Activated B cell treated with CpG ODN at 0.5 μM for 24 hours (primary cell): ENCODE results near the gene ANXA6. TPM values are rescaled to one million over a fixed set of nuclear protein-coding genes. Genes with fewer than 3 reads are reported as not detected.

Experiments used
- ATAC-seq: fragments of 200-7000 bp; cut with Tn5 transposase; one replicate; pipeline ENCODE4 v1.10.0; 2021; ENCODE audit warnings: low read depth, mild to moderate bottlenecking, moderate library complexity
- CTCF ChIA-PET: fragments of 350-600 bp; sonication (Branson Sonifier 250); formaldehyde crosslinking; loops from one replicate; lab custom pipeline; 2021; ENCODE audit warnings: antibody characterized with exemption; lab: Charles Lee
- POLR2A ChIA-PET: fragments of 350-600 bp; sonication (Branson Sonifier 250); formaldehyde crosslinking; loops from one replicate; lab custom pipeline; 2021; ENCODE audit warnings: antibody characterized with exemption; lab: Charles Lee
- DNase-seq: peaks from one replicate; pipeline ENCODE4 v3.0.0; 2022
- H3K27ac Mint-ChIP-seq: one replicate; pipeline ENCODE4 v1.8.0; 2020; ENCODE audit warnings: mixed read lengths
- H3K27me3 Mint-ChIP-seq: one replicate; pipeline ENCODE4 v1.8.0; 2021; ENCODE audit warnings: mixed read lengths
- H3K36me3 Mint-ChIP-seq: one replicate; pipeline ENCODE4 v1.8.0; 2021; ENCODE audit warnings: low read depth, mixed read lengths
- H3K4me1 Mint-ChIP-seq: one replicate; pipeline ENCODE4 v1.8.0; 2021; ENCODE audit warnings: mixed read lengths
- H3K4me3 Mint-ChIP-seq: one replicate; pipeline ENCODE4 v1.8.0; 2020; ENCODE audit warnings: mild to moderate bottlenecking, mixed read lengths
- H3K9me3 Mint-ChIP-seq: one replicate; pipeline ENCODE4 v1.8.0; 2020; ENCODE audit warnings: mixed read lengths
- intact Hi-C: fragments of 100-400 bp; cut with micrococcal nuclease; formaldehyde crosslinking; loops from one replicate; pipeline ENCODE4 v1.15.1; 2024
- total RNA-seq: library from RNA; stranded (reverse); gene quantifications from 2 replicates; pipeline ENCODE4 v1.2.3, GENCODE V29; 2022
- TF ChIP-seq, protein P1 (sequence below): fragments of 200-600 bp; IDR thresholded peaks from one replicate; pipeline ENCODE4 v1.8.0; 2022; ENCODE audit warnings: antibody characterized with exemption, mild to moderate bottlenecking

ANXA6 gene
- total RNA-seq, 1 donor from 2014 or later = 367 TPM

DNA sequence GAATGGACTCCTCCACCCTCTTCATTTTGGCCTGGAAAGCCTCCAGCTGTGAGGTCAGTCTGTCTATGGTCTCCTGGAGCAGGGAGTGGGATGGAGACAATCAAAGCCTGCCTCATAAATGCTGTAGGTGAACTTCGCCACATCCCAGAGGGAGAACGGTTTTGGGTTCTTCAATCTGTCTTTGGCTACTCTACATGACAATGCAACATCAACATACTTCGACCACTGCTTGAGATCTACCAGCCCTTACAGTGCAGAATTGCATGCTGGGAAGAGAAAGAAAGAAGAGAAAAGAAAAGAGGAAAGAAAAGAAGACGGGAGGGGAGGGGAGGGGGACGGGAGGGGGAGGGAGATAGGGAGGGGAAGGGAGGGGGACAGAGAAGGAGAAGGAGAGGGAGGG is 28.5 kb upstream of the ANXA6 start:
- TF ChIP-seq, protein P1, sequence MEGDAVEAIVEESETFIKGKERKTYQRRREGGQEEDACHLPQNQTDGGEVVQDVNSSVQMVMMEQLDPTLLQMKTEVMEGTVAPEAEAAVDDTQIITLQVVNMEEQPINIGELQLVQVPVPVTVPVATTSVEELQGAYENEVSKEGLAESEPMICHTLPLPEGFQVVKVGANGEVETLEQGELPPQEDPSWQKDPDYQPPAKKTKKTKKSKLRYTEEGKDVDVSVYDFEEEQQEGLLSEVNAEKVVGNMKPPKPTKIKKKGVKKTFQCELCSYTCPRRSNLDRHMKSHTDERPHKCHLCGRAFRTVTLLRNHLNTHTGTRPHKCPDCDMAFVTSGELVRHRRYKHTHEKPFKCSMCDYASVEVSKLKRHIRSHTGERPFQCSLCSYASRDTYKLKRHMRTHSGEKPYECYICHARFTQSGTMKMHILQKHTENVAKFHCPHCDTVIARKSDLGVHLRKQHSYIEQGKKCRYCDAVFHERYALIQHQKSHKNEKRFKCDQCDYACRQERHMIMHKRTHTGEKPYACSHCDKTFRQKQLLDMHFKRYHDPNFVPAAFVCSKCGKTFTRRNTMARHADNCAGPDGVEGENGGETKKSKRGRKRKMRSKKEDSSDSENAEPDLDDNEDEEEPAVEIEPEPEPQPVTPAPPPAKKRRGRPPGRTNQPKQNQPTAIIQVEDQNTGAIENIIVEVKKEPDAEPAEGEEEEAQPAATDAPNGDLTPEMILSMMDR = no peak
- no peak for DNase-seq
- H3K27me3 Mint-ChIP-seq = no peaks in the 10 kb centered on the region
- no peak for ATAC-seq
- CTCF ChIA-PET = no interaction called here
- no peak overlapping the region for H3K4me3 Mint-ChIP-seq
- H3K36me3 Mint-ChIP-seq = peaks cover 84% of the 10 kb centered on the region
- POLR2A ChIA-PET = no interaction called here
- peaks cover 7% of the 10 kb centered on the region for H3K9me3 Mint-ChIP-seq
- H3K27ac Mint-ChIP-seq = no peak overlapping the region
- H3K4me1 Mint-ChIP-seq = peaks cover 47% of the 10 kb centered on the region
- intact Hi-C loops = no loop called here

DNA sequence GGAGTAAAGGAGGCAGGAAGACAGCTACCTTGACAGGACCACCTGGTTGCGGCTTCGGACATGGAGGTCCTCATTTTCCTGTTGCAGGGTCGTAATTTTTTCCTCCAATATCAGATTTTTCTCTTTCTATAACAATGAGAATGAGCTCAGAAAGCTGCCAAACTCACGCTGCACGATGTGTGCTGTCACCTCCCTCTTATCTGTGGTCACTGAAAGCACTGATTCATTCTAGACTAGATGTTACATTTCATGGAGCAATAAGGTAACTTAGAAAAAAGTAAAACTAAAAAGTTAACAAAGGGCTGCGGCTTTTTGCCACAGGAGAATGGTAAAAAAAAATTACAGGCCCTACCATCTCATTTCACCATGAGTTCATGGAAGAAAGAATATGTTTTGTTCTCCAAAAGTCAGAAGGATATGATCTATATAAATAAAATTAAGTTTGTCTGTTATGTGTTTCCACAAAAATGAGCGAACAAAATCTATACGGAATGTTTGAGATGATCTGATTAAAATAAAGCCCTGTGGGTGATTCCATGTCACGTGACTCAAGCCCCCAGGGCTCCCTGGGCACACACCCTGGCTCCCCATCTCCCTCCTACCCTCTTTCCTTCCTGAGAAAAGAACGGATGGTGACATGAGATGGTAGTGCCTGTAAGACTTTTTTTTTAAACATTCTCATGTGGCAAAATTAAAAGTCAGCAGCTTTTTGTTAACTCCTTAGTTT is 26.9 kb upstream of the ANXA6 start:
- peaks cover 43% of the 10 kb centered on the region for H3K4me1 Mint-ChIP-seq
- DNase-seq (no peak), ATAC-seq (no peak)
- peaks cover 7% of the 10 kb centered on the region for H3K9me3 Mint-ChIP-seq
- TF ChIP-seq, protein P1 = no peak
- no peak overlapping the region for H3K4me3 Mint-ChIP-seq
- ChIA-PET CTCF (interaction anchor here (1.0 kb wide), 1 partner anchor 54 kb away, joined by 3 read pairs; no protein-coding TSS in a partner anchor), POLR2A (interaction anchor here (0.8 to 1.0 kb wide), 3 partner anchors 30 to 47 kb away, joined by 3 to 5 read pairs (median 4); partner anchors contain the start of gene CCDC69)
- H3K27me3 Mint-ChIP-seq = no peaks in the 10 kb centered on the region
- H3K27ac Mint-ChIP-seq = no peak overlapping the region
- intact Hi-C loops = no loop called here
- peaks cover 82% of the 10 kb centered on the region for H3K36me3 Mint-ChIP-seq

DNA sequence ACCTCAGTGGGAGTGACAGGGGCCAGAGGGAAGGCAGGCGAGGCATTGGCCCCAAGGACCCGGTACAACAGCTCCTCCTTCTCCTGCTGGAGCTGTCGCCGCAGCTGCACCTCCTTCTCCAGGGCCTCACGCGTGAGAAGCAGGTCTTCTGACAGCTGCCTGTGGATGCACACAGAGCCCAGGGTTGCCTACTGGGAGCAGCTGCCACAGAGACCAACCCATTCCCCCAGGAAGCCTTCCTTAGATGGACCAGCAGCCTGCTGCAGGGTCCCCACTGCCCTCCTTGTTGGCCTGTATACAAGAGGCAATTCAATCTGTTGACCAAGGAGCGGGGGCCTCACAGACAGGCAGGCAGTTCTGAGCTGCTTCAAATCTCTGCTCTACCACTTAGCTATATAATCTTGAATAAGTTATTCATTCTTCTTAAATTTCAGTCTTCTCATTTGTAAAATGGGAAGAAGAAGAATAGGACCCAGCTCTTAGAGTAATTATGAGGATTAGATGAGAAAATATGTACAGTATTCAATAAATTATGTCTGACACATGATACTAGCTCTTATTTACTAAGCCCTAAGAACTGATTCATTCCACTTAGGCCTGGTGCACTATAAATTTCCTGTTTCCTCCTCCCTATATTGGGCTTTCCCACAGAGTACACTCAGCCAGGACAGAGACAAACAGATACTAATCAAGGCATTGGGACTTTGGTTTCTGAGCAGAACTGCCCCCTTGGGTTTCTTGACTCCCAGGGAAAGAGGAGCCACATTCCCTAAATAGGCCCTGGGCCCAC is 26.1 kb upstream of the ANXA6 start:
- peaks cover 80% of the 10 kb centered on the region for H3K36me3 Mint-ChIP-seq
- TF ChIP-seq, protein P1 = no peak
- no peak for DNase-seq
- H3K9me3 Mint-ChIP-seq = peaks cover under 1% of the 10 kb centered on the region
- intact Hi-C loops = no loop called here
- ChIA-PET POLR2A (interaction anchor here (0.8 to 1.0 kb wide), 3 partner anchors 30 to 48 kb away, joined by 3 to 5 read pairs (median 4); partner anchors contain the start of gene CCDC69), CTCF (interaction anchor here (1.0 kb wide), 1 partner anchor 55 kb away, joined by 3 read pairs; no protein-coding TSS in a partner anchor)
- H3K4me1 Mint-ChIP-seq = peaks cover 44% of the 10 kb centered on the region
- H3K27me3 Mint-ChIP-seq = no peaks in the 10 kb centered on the region
- ATAC-seq = no peak
- H3K27ac Mint-ChIP-seq = no peak overlapping the region
- H3K4me3 Mint-ChIP-seq = no peak overlapping the region

DNA sequence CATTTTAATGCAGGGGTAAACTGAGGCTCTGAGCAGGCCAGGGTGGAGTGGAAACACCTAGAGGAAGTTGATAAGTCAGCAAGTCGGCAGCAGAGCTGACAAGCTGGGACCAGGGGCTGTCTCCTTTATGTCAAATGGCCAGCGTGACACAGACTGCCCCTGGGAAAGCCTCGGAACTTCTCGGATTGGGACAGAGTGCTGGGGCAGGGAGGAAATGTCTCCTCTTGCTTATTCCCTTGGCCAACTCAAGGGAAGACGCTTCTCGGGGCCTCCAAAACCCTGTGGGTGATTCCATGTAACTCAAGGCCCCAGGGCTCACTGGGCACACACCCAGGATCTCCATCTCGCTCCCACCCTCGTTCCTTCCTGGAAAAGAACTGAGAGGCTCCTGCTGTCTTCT is 25.4 kb upstream of the ANXA6 start:
- ChIA-PET CTCF (no interaction called here), POLR2A (interaction anchor here (0.8 to 2.1 kb wide), 4 partner anchors 11 to 55 kb away, joined by 4 to 5 read pairs (median 4); no protein-coding TSS in a partner anchor)
- Mint-ChIP-seq H3K9me3 (no peaks in the 10 kb centered on the region), H3K27me3 (no peaks in the 10 kb centered on the region), H3K27ac (no peak overlapping the region), H3K4me1 (peaks cover 50% of the 10 kb centered on the region), H3K4me3 (no peak overlapping the region), H3K36me3 (peaks cover 81% of the 10 kb centered on the region)
- TF ChIP-seq, protein P1 = no peak
- intact Hi-C loops = no loop called here
- no peak for ATAC-seq
- DNase-seq = no peak
